WERI-Rb-1 (cell line): ENCODE results near the gene NDUFB4.

Experiments
- DNase-seq: peaks from one replicate; pipeline ENCODE4 v3.0.0-alpha.2; 2020
- H3K27ac ChIP-seq: fragments of 250-450 bp; sonication (Bioruptor Pico); 2 replicates; pipeline ENCODE4 v1.5.1; 2020; ENCODE audit warnings: mild to moderate bottlenecking, moderate library complexity
- H3K27me3 ChIP-seq: fragments of 250-450 bp; sonication (Bioruptor Pico); 2 replicates; pipeline ENCODE4 v1.5.1; 2021; ENCODE audit warnings: mild to moderate bottlenecking, low read depth, moderate library complexity; ENCODE audit not compliant: insufficient read depth, severe bottlenecking
- H3K36me3 ChIP-seq: fragments of 250-450 bp; sonication (Bioruptor Pico); 2 replicates; pipeline ENCODE4 v1.5.1; 2020; ENCODE audit warnings: mild to moderate bottlenecking, moderate library complexity
- H3K4me3 ChIP-seq: 2 replicates; pipeline ENCODE4 v1.5.1; 2011; ENCODE audit warnings: low read depth, mild to moderate bottlenecking, control low read depth, low read length
- H3K9me3 ChIP-seq: fragments of 250-450 bp; sonication (Bioruptor Pico); 2 replicates; pipeline ENCODE4 v1.5.1; 2021; ENCODE audit warnings: mild to moderate bottlenecking, moderate library complexity; ENCODE audit not compliant: severe bottlenecking
- CTCF ChIP-seq: IDR thresholded peaks from 2 replicates; pipeline ENCODE4 v1.5.1; 2011; ENCODE audit warnings: low read depth, mild to moderate bottlenecking, control low read depth, inconsistent platforms, low read length

NDUFB4 gene

GRCh38 chr3:120597445-120598049, 1.4 kb downstream of the NDUFB4 start:
- Histone ChIP-seq H3K36me3 (peaks cover 35% of the 10 kb centered on the region), H3K27ac (no peak overlapping the region)

GRCh38 chr3:120599211-120599610, 3.1 kb downstream of the NDUFB4 start:
- Histone ChIP-seq H3K36me3 (peaks cover 40% of the 10 kb centered on the region), H3K4me3 (no peak overlapping the region), H3K27me3 (no peaks in the 10 kb centered on the region), H3K27ac (no peak overlapping the region), H3K9me3 (no peaks in the 10 kb centered on the region)
- TF ChIP-seq CTCF: no peak
- DNase-seq: no peak

More at GRCh38 chr3:120597445-120598049, 1.4 kb downstream of the NDUFB4 start:
- H3K4me3 ChIP-seq: no peak overlapping the region
- DNase-seq: no peak
- no peaks in the 10 kb centered on the region for H3K9me3 ChIP-seq
- no peaks in the 10 kb centered on the region for H3K27me3 ChIP-seq
- no peak for TF ChIP-seq CTCF

- H3K4me3 ChIP-seq: no peak overlapping the region
- no peak for TF ChIP-seq CTCF
- DNase-seq: no peak
- H3K36me3 ChIP-seq: peaks cover 40% of the 10 kb centered on the region
- no peaks in the 10 kb centered on the region for H3K9me3 ChIP-seq
- H3K27me3 ChIP-seq: no peaks in the 10 kb centered on the region
- H3K27ac ChIP-seq: no peak overlapping the region
Observed at GRCh38 chr3:120601554-120601953, 5.4 kb downstream of the NDUFB4 start.

- H3K9me3 ChIP-seq: no peaks in the 10 kb centered on the region
- no peak for DNase-seq
- no peak overlapping the region for H3K4me3 ChIP-seq
- no peak for TF ChIP-seq CTCF
- H3K27ac ChIP-seq: no peak overlapping the region
- peaks cover 39% of the 10 kb centered on the region for H3K36me3 ChIP-seq
- no peaks in the 10 kb centered on the region for H3K27me3 ChIP-seq
Observed at GRCh38 chr3:120602682-120603081, 6.5 kb downstream of the NDUFB4 start.

GRCh38 chr3:120604382-120604781, 8.2 kb downstream of the NDUFB4 start:
- H3K4me3 ChIP-seq: no peak overlapping the region
- H3K27ac ChIP-seq: peak overlapping the region; percentile 34
- no peaks in the 10 kb centered on the region for H3K27me3 ChIP-seq
- peaks cover 23% of the 10 kb centered on the region for H3K36me3 ChIP-seq
- TF ChIP-seq CTCF: no peak
- DNase-seq: peak; percentile 75
- no peaks in the 10 kb centered on the region for H3K9me3 ChIP-seq

GRCh38 chr3:120604784-120605183, 8.6 kb downstream of the NDUFB4 start:
- H3K36me3 ChIP-seq: peaks cover 22% of the 10 kb centered on the region
- H3K27ac ChIP-seq: peak overlapping the region; percentile 34
- H3K4me3 ChIP-seq: no peak overlapping the region
- TF ChIP-seq CTCF: no peak
- H3K27me3 ChIP-seq: no peaks in the 10 kb centered on the region
- no peaks in the 10 kb centered on the region for H3K9me3 ChIP-seq
- peak; percentile 20 for DNase-seq
